ENCODE results near the gene CERS1. TPM values are rescaled to one million over a fixed set of nuclear protein-coding genes. Genes with fewer than 3 reads are reported as not detected.

CERS1 gene
- total and polyA plus RNA-seq, 10 of the 15 experiments (the other 5 are each of a cell fraction or from before 2014, with no cell fraction given): 0.19 TPM; not detected in 9

GRCh38 chr19:18883526-18884304 lies 12.2 kb downstream of the CERS1 start:
- WGBS (ENCODE audit: insufficient coverage, insufficient replicate concordance, low lambda C conversion rate, missing lambda C conversion rate): 50% methylated on average over 29 of the region's 30 CpGs
- no peak for ATAC-seq
- CTCF ChIA-PET: no interaction called here

More at GRCh38 chr19:18883526-18884304, 12.2 kb downstream of the CERS1 start:
- Histone ChIP-seq H3K9ac (ENCODE audit: control insufficient read depth, insufficient read depth, low read length) (no peak overlapping the region), H2AFZ (ENCODE audit: control insufficient read depth, low read depth, low read length) (no peak overlapping the region), H3K4me1 (ENCODE audit: control insufficient read depth, insufficient read depth, low read length) (no peaks in the 10 kb centered on the region), H3K9me3 (replicated peaks; ENCODE audit: control insufficient read depth, insufficient read depth, low read length) (no peaks in the 10 kb centered on the region), H3K27me3 (replicated peaks in 1 of 2; ENCODE audit: control insufficient read depth in 2 of 2, insufficient read depth in 2 of 2, low read length in 1 of 2) (no peaks in the 10 kb centered on the region), H3K27ac (ENCODE audit: control insufficient read depth, insufficient read depth) (no peak overlapping the region), H3K79me2 (ENCODE audit: control insufficient read depth, insufficient read depth, low read length) (no peaks in the 10 kb centered on the region), H3K4me2 (ENCODE audit: control insufficient read depth, insufficient read depth) (no peak overlapping the region), H3K4me3 (no peak overlapping the region), H4K20me1 (ENCODE audit: control insufficient read depth, insufficient read depth) (no peaks in the 10 kb centered on the region), H3K36me3 (ENCODE audit: control insufficient read depth in 2 of 2, insufficient read depth in 2 of 2, low read length in 1 of 2) (no peaks in the 10 kb centered on the region)
- RAD21 ChIA-PET (ENCODE audit: unreplicated experiment): no interaction called here
- no TSS peak for BruUV-seq (replicated peaks)
- in situ Hi-C loops (cut with MboI) (no loop called here), intact Hi-C loops (cut with micrococcal nuclease; ENCODE audit: unreplicated experiment) (no loop called here)
- SMC1A ChIA-PET (ENCODE audit: uncharacterized antibody, unreplicated experiment): no interaction called here
- DNase-seq (ENCODE audit: low read depth, low spot score) (no peak), FAIRE-seq (no peak)
- TF ChIP-seq PAX8 (IDR thresholded peaks at IDR 0.05) (no peak), SUZ12 (IDR thresholded peaks at IDR 0.05; ENCODE audit: unreplicated experiment) (no peak), JUNB (IDR thresholded peaks at IDR 0.05) (no peak), CHD4 (IDR thresholded peaks at IDR 0.05) (no peak), ZZZ3 (IDR thresholded peaks at IDR 0.05; ENCODE audit: control insufficient read depth, insufficient read length, low read depth) (no peak), ASH2L (IDR thresholded peaks at IDR 0.05; ENCODE audit: borderline replicate concordance, low read depth) (no peak), USF2 (IDR thresholded peaks at IDR 0.05; ENCODE audit: borderline replicate concordance, low read depth, low read length) (no peak), MLLT1 (IDR thresholded peaks at IDR 0.05) (no peak), BRCA1 (IDR thresholded peaks at IDR 0.05; ENCODE audit: low read depth, low read length) (no peak), MTA2 (IDR thresholded peaks at IDR 0.05; ENCODE audit: low read depth) (no peak)
- POLR2A ChIA-PET: no interaction called here
